Panc1 (cell line): ENCODE data around the gene RIMBP2. TPM values are rescaled to one million over a fixed set of nuclear protein-coding genes. Genes with fewer than 3 reads are reported as not detected.

Source experiments
- ATAC-seq: fragments of 200-7000 bp; cut with Tn5 transposase; 2 replicates; pipeline ENCODE4 v1.9.1; 2020; ENCODE audit warnings: mild to moderate bottlenecking, moderate library complexity
- BruUV-seq: library from RNA; stranded (reverse); fragments of 400-500 nt; replicated peaks from 2 replicates; lab custom pipeline; 2021; lab: Mats Ljungman, UMichigan
- CTCF ChIA-PET: fragments of 300-600 bp; sonication (Branson Sonifier 250); formaldehyde crosslinking; loops from one replicate; lab custom pipeline; 2022; ENCODE audit warnings: antibody characterized with exemption; lab: Charles Lee
- POLR2A ChIA-PET: fragments of 300-600 bp; sonication (Branson Sonifier 250); formaldehyde crosslinking; loops from one replicate; lab custom pipeline; 2022; ENCODE audit warnings: antibody characterized with exemption; lab: Charles Lee
- DNase-seq: peaks from one replicate; pipeline ENCODE4 v3.0.0-alpha.2; 2010; ENCODE audit warnings: low read depth, low spot score
- H3K27ac ChIP-seq: 2 replicates; pipeline ENCODE4 v1.5.1; 2011; ENCODE audit warnings: mild to moderate bottlenecking, low read length, inconsistent platforms
- H3K27me3 ChIP-seq: fragments of 200-500 bp; sonication (Bioruptor generic); 2 replicates; pipeline ENCODE4 v1.6.0; 2014; ENCODE audit warnings: low read length, inconsistent platforms; ENCODE audit not compliant: control insufficient read depth, insufficient read depth
- H3K36me3 ChIP-seq: fragments of 200-500 bp; sonication (Bioruptor generic); 2 replicates; pipeline ENCODE4 v1.5.1; 2014; ENCODE audit warnings: inconsistent platforms, mild to moderate bottlenecking, low read length, moderate library complexity; ENCODE audit not compliant: control insufficient read depth, insufficient read depth
- H3K4me1 ChIP-seq: 2 replicates; pipeline ENCODE4 v1.5.1; 2011; ENCODE audit warnings: inconsistent platforms, mild to moderate bottlenecking, low read length, moderate library complexity; ENCODE audit not compliant: control insufficient read depth, insufficient read depth
- H3K4me3 ChIP-seq, 2 experiments: 2 replicates each; pipeline ENCODE4 v1.5.1; 2011 to 2012; ENCODE audit warnings: low read depth in 2 of 2, low read length in 2 of 2, mild to moderate bottlenecking in 2 of 2, inconsistent platforms in 1 of 2, moderate library complexity in 1 of 2
- H3K9me3 ChIP-seq: fragments of 200-500 bp; sonication (Bioruptor generic); 2 replicates; pipeline ENCODE4 v1.5.1; 2014; ENCODE audit warnings: low read depth, mild to moderate bottlenecking, inconsistent platforms, low read length, moderate library complexity; ENCODE audit not compliant: control insufficient read depth, insufficient read depth
- CTCF ChIP-seq: fragments of 450-650 bp; IDR thresholded peaks from 2 replicates; pipeline ENCODE4 v1.5.1; 2017; ENCODE audit warnings: mild to moderate bottlenecking
- POLR2AphosphoS5 ChIP-seq: IDR thresholded peaks from 2 replicates; pipeline ENCODE4 v1.6.1; 2012; ENCODE audit warnings: mild to moderate bottlenecking, low read depth, low read length, moderate library complexity
- REST ChIP-seq, 2 experiments: IDR thresholded peaks; 2 replicates each; pipeline ENCODE4 v1.6.1; 2011 to 2012; ENCODE audit warnings: low read depth in 2 of 2, control low read depth in 1 of 2, low read length in 1 of 2, mild to moderate bottlenecking in 1 of 2, moderate library complexity in 1 of 2; ENCODE audit not compliant: insufficient read depth in 1 of 2
- SIN3A ChIP-seq: IDR thresholded peaks from 2 replicates; pipeline ENCODE4 v1.6.1; 2012; ENCODE audit warnings: low read depth, mild to moderate bottlenecking, low read length, moderate library complexity, borderline replicate concordance; ENCODE audit not compliant: insufficient read depth
- TCF7L2 ChIP-seq: IDR thresholded peaks from 2 replicates; pipeline ENCODE4 v1.6.1; 2011; ENCODE audit warnings: mild to moderate bottlenecking, low read depth, low read length, inconsistent platforms
- in situ Hi-C: cut with HindIII; loops from 2 replicates; pipeline ENCODE4 v1.10.0; 2016; ENCODE audit warnings: low sequenced_read_pairs, low pct_unique_long_range_greater_than_20kb
- intact Hi-C: fragments of 100-400 bp; cut with micrococcal nuclease; formaldehyde crosslinking; loops from one replicate; pipeline ENCODE4 v1.10.0; 2022; ENCODE audit not compliant: unreplicated experiment
- total RNA-seq: library from RNA; stranded (reverse); gene quantifications from one replicate; pipeline ENCODE4 v1.2.1, GENCODE V29; 2021; ENCODE audit not compliant: unreplicated experiment

RIMBP2 gene
- total RNA-seq, 1 experiment from 2014 or later: not detected

- Histone ChIP-seq H3K36me3 (no peaks in the 10 kb centered on the region), H3K27me3 (no peaks in the 10 kb centered on the region; the same call in 1 of the 2 replicates), H3K9me3 (no peaks in the 10 kb centered on the region), H3K4me3 (no peak overlapping the region), H3K4me1 (no peaks in the 10 kb centered on the region), H3K27ac (no peak overlapping the region)
- TF ChIP-seq CTCF: no peak
- ChIA-PET CTCF (no interaction called here), POLR2A (no interaction called here)
- intact Hi-C loops (no loop called here), in situ Hi-C loops (no loop called here)
- ATAC-seq: no peak
- BruUV-seq: no TSS peak
- DNase-seq: no peak
Observed at GRCh38 chr12:130461447-130461815, 254.7 kb downstream of the RIMBP2 start.

GRCh38 chr12:130460611-130461446 is 255.3 kb downstream of the RIMBP2 start:
- Histone ChIP-seq H3K27ac (no peak overlapping the region), H3K4me3 (no peak overlapping the region), H3K36me3 (no peaks in the 10 kb centered on the region), H3K27me3 (peaks cover 2% of the 10 kb centered on the region; the same call in 1 of the 2 replicates), H3K4me1 (no peaks in the 10 kb centered on the region), H3K9me3 (no peaks in the 10 kb centered on the region)
- ChIA-PET CTCF (no interaction called here), POLR2A (no interaction called here)
- DNase-seq (no peak), ATAC-seq (no peak)
- intact Hi-C loops (no loop called here), in situ Hi-C loops (no loop called here)
- no TSS peak for BruUV-seq
- TF ChIP-seq SIN3A: no peak

- ChIA-PET POLR2A (no interaction called here), CTCF (no interaction called here)
- intact Hi-C loops (no loop called here), in situ Hi-C loops (no loop called here)
- TF ChIP-seq TCF7L2 (no peak), POLR2AphosphoS5 (no peak), SIN3A (no peak), REST (IDR thresholded peaks at IDR 0.05; ENCODE audit: insufficient read depth in 1 of 2, low read depth in 2 of 2, low read length in 1 of 2) (no peak), CTCF (no peak)
- no peaks in the 10 kb centered on the region for H3K36me3 ChIP-seq
- ATAC-seq (no peak), DNase-seq (no peak)
- H3K9me3 ChIP-seq: no peaks in the 10 kb centered on the region
- peaks cover 6% of the 10 kb centered on the region; the same call in 1 of the 2 replicates for H3K27me3 ChIP-seq
- no peaks in the 10 kb centered on the region for H3K4me1 ChIP-seq
- H3K4me3 ChIP-seq: no peak overlapping the region
- no peak overlapping the region for H3K27ac ChIP-seq
- BruUV-seq: no TSS peak
Observed at GRCh38 chr12:130459916-130460315, 256.2 kb downstream of the RIMBP2 start.
